NCI-H446 (cell line): Measurements from ENCODE around the gene CHST15.
"Not testable (repeated sequence)": the region's sequence is repeated elsewhere in the genome, so short reads cannot be mapped to it uniquely, and the experiment has no call there.

Experiments used
- DNase-seq, 2 experiments: peaks; one replicate each; lab custom pipeline; 2025; lab: John Stamatoyannopoulos, UW

The CHST15 gene

DNA sequence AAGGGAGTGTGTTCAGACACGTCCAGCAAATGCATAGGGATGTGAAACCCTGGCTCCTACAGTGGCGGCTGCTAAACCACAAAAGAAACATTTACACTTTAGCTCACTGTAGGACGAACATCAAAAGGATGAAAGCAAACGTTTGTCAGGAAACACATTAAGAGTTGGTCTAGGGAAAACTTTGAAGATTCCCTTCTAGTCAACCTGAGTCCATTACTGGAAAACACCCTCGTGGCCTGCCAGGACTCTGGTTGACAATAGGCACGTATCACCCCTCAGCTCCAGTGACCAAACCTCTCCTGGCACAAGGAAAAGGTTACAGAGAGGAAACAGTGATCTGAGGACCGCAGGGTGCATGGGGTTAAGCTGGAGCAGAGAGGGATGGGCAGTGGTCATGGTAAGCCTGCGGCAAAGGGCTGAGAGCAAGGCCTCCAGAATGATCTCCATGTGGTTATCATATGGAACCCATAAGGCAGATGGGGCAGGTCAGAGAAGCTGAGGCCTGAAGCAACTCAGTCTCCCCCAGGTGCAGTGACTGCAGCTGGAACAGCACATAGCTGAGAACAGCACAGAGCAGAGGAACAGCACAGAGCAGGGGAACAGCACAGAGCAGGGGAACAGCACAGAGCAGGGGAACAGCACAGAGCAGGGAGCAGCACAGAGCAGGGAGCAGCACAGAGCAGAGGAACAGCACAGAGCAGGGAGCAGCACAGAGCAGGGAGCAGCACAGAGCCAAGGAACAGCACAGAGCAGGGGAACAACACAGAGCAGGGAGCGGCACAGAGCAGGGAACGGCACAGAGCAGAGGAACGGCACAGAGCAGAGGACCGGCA, 49.9 kb downstream of the CHST15 start:
- DNase-seq, result no peak

DNA sequence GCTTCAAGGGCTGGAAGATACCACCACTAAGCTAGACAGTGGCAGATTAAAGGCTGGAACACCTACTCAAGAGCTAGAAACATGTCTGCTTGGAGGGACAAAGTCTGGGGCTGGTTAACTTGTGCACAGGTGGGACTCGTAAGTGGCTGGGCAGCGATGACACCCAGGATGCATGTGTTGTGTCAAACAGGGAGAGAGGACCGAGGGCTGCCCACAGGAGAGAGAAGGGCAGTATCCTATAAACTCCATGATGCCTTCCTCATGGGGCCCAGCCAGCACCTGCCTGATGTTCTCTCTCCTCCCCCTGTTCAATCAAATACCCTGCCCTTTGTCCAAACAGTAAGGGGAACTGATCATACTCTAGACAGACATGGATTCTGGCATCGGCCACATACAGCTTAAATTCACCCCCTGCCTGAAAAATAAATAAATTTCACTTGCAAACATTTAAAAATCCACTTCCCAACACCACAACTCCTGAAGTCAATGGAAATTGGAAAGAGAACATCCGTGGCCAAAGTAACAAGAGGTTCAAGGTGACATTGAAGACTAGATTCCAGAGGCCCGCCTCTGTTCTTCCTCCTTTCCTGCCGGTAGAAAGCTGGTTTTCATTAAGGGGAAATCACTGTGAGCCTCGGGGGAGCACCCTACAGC, 50.6 kb downstream of the CHST15 start:
- DNase-seq, result no peak

DNA sequence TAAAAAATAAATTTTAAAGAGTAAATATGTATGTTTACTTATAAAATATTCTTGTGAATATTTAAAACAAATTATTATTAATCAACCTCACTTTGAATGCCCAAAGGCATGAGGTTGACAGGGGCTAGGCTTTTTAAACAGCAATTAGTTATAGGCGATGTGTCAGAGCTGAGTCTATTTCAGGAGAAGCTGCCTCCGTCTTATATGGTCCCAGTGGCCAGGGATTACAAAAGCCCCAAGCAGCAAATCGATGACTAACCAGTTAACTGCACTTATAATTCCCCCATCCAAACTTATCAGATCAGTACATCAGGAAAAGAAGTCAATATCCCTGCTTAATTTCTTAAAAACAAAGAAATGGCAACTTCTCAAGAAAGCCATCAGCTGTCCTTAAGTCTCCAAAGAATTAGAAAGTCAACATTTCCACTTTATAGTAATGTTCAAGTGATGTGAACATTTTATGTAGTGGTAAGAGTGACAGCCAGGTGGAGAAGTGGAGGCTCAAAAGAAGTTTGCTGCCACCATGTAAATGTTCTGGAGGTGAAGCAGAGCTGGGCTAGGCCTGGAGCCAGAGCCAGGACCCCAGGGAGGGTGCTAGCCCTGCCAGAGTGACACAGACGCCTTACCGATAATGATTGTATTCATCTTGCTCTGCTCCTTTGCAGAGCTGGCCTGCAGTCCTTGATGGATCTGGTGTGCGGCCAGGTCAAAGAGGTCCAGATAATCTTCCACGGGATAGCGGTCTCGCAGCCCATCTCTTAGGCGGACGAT, 51.5 kb downstream of the CHST15 start:
- no peak for DNase-seq

DNA sequence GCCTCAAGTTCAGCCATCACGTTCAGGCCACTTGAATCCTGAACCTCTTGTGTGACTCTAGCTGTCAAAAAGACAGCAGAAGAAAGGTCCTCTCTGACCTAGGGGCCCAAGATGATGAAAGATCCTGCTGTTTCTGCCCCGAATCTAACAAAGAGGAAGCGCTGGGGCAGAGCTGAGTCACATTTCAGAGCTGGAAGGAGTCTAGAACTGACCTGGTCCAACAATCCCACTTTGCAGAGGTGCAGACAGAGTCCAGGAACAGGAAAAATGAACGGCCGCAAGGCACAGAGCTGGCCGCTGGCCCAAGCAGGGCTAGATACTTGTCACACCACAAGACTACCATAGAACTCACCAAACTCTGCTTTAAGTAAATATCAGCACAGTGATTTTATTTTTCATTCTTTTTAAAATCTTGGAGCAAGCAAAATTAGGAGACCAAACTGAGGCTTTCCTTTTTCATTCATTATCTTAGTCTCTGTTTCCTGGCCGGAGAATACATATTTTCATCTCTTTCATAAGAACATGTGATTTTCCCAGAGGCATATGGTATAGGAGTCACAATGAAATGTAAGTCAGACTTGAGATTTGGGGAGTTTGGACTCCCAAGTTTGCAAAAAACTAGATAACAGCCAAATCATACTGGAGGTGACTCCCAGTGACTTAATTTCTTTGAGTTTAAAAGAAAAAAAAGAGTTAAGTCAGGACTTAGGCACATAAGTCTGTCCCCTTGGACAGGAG, 52.8 kb downstream of the CHST15 start:
- DNase-seq, result no peak

DNA sequence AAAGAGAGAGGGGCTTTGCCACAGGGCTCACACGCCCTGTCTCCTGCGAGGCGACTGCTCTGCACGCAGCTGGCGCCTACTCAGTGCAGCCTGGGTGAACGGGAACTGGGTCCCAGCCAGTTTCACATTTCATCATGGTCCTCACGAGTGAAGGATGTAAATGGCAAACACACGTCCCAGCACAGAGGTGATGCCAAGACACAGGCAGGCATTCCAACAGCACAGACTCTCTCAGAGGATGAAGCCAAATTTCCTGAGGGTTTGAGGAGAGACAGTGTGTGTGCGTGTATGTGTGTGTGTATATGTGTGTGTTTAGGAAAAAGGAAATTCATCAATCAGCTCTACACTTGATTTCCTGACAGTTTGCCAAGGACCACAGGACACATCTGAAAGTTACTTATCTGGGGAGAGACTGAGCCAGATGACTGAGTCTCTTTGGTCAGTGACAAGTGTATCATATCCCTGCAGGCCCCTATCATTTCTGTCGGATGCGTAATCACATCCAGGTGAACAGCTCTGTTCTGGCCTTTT, 53.9 kb downstream of the CHST15 start:
- no peak for DNase-seq

DNA sequence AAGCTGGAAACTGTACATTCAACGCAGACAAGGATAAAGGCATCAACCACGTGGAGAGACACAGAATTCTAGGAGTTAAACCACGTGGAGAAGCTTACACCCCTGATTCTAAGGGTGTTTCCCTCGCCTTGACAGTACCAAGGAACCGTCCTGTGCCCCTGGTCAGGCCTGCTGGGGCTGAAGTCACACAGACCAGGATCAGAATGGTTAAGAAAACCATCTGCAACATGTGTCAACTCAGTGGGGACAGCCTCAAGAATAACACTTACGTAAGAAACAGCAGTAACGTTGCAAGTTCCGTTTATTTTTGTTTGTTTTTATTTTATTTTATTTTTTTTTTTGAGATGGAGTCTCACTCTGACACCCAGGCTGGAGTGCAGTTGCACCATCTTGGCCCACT, 55.6 kb downstream of the CHST15 start:
- no peak for DNase-seq

DNA sequence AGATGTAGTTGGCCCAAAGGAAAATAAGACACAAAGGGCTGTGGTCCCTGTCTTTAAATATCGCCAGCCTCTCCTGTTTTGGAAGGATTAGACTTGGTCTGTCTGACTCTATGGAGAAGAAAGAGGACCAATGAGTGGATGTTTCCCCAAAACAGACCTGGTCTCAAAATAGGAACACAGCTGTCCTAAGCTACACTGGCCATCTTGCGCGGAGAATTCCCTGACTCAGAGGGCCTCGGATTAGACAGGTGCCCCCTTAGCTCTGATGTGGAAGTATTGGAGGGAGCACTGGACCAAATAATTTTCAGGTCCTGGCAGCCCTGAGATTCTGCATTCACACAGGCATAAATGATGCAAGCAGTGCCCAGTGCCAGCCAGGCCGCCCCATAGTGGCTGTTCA, 56.1 kb downstream of the CHST15 start:
- no peak for DNase-seq

DNA sequence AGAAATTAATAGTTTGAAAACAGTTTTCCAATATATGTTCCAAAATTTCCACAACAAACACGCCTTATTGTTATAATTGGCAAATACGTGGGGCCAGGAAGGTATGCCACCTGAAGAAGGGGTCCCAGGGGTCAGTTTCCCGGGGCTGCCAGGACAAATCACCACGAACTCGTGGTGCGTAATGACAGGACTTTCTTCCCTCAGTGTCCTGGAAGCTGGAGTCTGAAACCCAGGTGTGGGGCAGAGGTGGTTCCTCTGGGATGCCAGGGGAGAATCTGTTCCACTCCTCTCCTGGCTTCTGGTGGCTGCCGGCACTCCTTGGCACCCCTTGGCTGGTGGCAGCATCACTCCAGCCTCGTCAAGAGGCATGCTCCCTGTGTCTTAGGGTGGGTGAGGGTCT, 56.7 kb downstream of the CHST15 start:
- DNase-seq, result no peak

DNA sequence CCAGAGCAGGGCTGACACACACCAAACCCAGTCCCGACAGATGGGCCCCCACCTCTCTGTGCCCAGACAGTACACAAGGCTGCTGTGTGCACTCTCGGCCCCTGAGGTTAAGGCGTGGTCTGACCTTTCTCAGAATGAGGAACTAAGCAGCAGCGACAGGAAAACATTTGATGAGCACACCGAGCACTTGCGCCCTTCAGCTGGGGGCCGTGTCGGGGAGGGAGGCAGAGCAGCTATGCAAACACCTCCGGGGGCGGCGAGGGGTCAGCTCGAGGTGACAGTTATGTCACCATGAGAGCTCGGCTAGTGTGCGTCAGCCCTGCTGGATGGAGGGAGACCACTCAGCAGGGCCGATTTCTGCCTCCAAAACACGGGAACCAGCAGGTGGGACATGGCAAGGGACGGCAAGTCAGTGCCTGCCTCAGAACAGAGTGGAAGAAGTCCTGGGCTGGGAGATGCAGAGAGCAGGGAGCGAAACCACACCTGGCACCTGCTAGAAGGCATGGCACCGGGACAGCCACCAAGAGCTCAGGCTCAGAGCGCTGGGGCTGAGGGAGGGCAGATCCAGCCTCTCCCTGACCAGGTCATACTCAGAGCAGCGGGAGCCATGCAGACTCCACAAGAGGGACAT, 57.4 kb downstream of the CHST15 start:
- DNase-seq, result no peak

DNA sequence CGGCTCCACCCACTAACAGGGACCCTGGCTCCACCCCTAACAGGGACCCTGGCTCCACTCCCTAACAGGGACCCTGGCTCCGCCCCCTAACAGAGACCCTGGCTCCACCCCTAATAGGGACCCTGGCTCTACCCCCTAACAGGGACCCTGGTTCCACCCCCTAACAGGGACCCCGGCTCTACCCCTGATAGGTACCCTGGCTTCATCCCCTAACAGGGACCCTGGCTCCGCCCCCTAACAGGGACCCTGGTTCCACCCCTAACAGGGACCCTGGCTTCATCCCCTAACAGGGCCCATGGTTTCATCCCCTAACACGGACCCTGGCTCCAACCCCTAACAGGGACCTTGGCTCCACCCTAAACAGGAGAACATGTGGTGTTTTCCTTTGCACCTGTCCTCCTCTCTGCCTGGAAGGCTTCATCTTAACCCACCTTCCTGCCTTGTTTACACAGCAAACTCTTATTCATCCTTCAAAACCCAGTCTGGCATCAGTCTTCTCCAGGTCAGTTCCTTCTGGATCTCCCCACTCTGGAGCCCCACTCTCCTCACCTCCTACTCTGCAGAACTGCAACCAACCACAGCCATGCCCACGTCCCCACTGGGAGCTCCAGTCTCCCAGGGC, 58.0 kb downstream of the CHST15 start:
- no peak for DNase-seq

DNA sequence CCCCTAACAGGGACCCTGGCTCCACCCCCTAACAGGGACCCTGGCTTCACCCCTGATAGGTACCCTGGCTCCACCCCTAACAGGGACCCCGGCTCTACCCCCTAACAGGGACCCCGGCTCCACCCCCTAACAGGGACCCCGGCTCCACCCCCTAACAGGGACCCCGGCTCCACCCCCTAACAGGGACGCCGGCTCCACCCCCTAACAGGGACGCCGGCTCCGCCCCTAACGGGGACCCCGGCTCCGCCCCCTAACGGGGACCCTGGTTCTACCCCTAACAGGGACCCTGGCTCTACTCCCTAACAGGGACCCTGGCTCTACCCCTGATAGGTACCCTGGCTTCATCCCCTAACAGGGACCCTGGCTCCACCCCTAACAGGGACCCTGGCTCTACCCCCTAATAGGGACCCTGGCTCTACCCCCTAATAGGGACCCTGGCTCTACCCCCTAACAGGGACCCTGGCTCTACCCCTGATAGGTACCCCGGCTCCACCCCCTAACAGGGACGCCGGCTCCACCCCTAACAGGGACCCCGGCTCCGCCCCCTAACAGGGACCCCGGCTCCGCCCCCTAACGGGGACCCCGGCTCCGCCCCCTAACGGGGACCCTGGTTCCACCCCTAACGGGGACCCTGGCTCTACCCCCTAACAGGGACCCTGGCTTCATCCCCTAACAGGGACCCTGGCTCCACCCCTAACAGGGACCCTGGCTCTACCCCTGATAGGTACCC, 58.7 kb downstream of the CHST15 start:
- not testable (repeated sequence) for DNase-seq

DNA sequence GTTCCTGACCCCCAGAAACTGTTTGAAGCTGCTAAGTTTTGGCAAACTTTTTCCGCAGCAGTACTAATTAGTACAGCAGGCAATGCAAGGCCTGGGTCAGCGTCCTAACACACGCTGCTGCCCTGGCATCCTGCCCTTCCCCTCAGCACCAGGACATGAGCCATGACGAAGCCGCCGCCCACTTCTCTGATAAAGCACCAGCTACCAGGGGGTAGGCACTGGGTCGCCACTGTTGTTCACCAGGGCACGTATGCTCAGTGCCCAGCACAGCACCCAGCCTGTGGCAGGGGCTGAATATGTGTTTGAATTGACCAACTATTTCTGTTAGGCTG, 59.5 kb downstream of the CHST15 start:
- no peak for DNase-seq

DNA sequence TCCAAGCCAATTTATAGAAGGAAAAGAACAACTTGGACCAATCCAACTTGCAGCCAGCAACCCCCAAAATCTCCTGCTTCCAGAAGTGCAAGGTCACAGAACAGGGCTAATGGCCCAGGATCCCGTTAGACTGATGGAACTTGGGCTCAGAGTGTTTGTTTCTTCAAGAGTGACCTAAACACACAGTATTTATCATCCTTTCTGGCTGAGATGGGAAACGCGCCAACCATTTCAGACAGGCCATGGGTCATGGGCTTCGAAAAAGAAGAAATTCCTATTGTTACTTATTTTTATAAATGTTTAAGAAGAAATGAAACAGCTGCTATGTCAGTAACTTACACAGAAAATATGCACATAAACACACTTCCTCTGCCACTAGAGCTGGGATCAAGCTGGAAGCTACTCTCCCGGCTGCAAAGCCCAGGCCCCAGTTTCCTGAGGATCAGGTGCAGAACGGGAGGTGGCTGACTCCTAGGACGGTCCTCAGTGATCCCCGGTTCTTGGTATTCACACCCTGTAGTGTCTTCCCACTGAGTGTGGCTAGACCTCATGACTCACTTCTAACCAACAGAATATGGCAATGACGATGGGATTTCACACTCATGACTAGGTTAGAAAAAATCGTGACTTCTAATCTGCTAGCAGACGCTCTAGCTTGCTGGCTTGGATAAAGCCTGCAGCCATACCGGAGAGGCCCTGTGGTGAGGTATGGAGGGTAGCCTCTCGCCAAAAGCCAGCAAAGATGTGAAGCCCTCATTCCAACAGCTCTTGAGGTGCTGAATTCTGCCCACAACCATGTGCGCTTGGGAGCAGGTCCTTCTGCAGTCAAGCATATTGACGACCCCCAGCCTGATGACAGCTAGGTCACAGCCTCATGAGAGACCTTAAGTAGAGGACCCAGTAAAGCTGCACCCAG, 60.2 kb downstream of the CHST15 start:
- DNase-seq, result no peak

DNA sequence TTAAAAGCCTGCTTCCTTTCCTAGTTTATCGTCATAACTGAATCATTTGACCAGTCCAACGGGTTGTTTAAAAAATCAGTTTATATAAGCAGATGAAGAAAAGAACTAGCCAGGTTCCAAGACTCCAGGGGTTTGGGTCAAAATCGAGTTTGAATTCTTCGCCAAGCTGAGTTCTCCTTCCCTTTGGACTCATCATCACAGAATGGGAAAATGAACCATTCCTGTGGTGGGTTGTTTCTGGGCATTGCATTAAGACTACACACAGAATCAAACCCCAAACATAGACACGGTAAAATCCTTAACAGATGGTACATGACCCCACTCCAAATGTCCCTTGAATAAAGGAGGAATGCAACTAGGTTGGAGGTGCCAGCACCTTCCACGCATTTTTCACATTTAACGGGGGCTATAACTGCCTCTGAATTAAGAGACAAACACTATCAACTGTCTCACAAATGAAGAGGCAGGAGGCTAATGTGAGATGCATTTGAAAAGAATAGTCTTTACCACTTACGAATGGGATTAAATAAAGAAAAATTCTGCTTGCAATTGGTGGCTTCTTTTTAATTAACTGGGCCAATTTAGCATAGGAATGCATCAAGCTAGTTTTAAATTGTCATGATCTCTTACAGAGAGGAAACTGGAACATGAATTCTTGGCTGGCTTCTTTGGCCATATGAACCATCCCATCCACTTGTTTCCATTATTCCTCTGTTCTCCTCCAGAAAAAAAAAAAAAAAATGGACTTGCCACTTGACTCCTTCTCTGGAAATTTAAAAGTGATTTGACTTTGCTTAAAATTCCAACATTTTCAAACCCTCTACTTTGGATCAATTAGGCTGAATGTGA, 61.1 kb downstream of the CHST15 start:
- DNase-seq, result no peak

DNA sequence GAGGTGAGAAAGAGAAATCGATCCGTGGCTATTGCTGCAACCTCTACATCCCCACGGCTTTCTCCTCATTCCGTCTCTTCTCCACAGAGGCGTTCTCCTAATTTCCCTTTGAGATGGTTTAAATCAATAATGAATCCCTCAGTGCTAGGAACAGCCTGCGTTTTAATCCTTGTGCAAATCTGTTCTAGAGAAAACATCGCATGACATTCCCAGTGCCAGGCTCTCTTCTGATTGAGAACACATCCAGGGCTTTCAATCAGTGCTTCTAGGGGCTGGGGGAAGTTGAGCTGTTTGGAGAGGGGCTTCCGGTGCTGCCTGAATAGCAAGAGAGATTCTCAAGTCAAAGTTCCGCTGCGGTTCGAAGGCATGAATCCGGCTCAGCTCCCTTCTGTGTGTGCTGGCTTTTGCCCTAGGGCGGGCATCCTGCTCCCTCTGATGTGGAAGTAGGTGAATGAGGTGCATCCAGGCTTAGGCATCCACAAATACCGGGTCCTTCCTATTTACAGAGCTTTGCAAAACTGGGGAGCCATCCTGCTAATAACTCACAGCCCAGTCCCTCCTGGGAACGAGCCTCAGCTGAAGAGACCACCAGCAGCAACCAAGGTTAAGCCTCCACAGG, 62.8 kb downstream of the CHST15 start:
- DNase-seq, result no peak

DNA sequence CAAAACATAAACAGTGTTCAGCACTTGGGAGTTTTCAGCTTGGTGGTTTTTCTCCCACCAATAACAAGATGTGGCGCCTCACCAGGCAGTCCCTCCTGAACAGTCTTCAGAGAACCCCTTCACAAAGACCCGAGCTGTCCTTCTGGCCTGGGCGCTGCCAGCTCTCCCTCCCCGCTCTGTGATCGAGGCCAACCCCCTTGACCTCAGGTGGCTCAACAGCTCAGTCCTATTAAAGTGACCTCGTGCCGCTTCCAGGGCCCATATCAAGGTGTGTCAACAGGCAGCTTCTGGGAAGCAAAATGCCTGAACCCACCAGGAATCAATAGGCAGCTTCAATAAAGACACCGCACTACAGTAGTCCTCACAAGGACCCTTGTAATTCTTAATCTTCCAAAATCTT, 63.3 kb downstream of the CHST15 start:
- DNase-seq, result no peak

DNA sequence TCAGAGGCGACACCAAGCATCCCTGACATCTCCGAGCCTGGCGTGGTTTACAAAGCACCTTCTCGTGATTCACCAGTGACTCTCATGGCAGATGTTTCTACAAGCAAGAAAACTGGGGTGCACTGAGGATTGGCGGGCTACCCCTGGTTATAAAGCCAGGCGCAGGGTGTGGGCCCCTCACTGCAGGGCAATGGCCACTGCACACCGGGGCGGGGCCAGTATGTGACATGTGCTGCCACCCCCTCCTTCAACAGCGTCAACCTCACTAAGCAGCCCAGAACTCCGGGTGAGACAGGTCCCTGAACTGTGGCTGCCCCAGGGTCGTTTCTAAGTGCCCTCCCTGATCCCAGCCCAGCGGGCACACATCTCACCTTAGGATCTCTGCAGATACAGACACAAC, 63.8 kb downstream of the CHST15 start:
- no peak for DNase-seq
